HepG2 (cell line): ENCODE results near the gene NTN4. TPM values are rescaled to one million over a fixed set of nuclear protein-coding genes. Genes with fewer than 3 reads are reported as not detected.

Source experiments
- ARNT2 ChIP-seq: sonication (generic); formaldehyde crosslinking; IDR thresholded peaks from 2 replicates; pipeline ENCODE4 v1.8.0; 2022; ENCODE audit warnings: mild to moderate bottlenecking, low read depth, missing genetic modification reagents, moderate library complexity
- RFX5 ChIP-seq: IDR thresholded peaks from 2 replicates; pipeline ENCODE4 v1.6.1; 2011; ENCODE audit warnings: low read depth, low read length, improper control_type of control experiment
- TBP ChIP-seq: sonication (generic); formaldehyde crosslinking; IDR thresholded peaks from 2 replicates; pipeline ENCODE4 v1.5.0; 2020; ENCODE audit warnings: missing genetic modification reagents
- ZNF501 ChIP-seq: sonication (generic); formaldehyde crosslinking; IDR thresholded peaks from 2 replicates; pipeline ENCODE4 v1.5.1; 2020; ENCODE audit warnings: mild to moderate bottlenecking, moderate library complexity, missing genetic modification reagents
- polyA plus RNA-seq, 8 experiments: library from polyadenylated mRNA; depleted of rRNA in 3 of 8; stranded (reverse) in 7 of 8; unstranded in 1 of 8; fragments of >200 nt; fragmentation: Illumina TruSeq in 4 of 8; extraction: Trizol in 4 of 8; gene quantifications; 2 replicates each; pipeline versions ENCODE4 v1.2.1 to v1.2.3, GENCODE V29; 2011 to 2016; ENCODE audit warnings: low read depth in 4 of 8, missing spikeins in 1 of 8, mixed read lengths in 1 of 8; ENCODE audit not compliant: insufficient read depth in 1 of 8
- total RNA-seq, 5 experiments: library from RNA; depleted of rRNA; stranded (reverse); fragments of >200 nt; fragmentation: Illumina TruSeq; extraction: Trizol; gene quantifications; 2 replicates each; pipeline ENCODE4 v1.2.3, GENCODE V29; 2016; ENCODE audit warnings: low read depth in 1 of 5
- TF ChIP-seq, protein P1 (sequence below): sonication (generic); formaldehyde crosslinking; IDR thresholded peaks from 2 replicates; pipeline ENCODE4 v1.5.0; 2020; ENCODE audit warnings: mild to moderate bottlenecking, missing genetic modification reagents
- TF ChIP-seq, protein P2 (sequence below): IDR thresholded peaks from 2 replicates; pipeline ENCODE4 v1.6.1; 2016; ENCODE audit warnings: low read depth

The NTN4 gene
- total and polyA plus RNA-seq, 2 of the 13 experiments (the other 11 are each of a cell fraction or from before 2014, with no cell fraction given): 7.8 to 11.5 TPM

DNA sequence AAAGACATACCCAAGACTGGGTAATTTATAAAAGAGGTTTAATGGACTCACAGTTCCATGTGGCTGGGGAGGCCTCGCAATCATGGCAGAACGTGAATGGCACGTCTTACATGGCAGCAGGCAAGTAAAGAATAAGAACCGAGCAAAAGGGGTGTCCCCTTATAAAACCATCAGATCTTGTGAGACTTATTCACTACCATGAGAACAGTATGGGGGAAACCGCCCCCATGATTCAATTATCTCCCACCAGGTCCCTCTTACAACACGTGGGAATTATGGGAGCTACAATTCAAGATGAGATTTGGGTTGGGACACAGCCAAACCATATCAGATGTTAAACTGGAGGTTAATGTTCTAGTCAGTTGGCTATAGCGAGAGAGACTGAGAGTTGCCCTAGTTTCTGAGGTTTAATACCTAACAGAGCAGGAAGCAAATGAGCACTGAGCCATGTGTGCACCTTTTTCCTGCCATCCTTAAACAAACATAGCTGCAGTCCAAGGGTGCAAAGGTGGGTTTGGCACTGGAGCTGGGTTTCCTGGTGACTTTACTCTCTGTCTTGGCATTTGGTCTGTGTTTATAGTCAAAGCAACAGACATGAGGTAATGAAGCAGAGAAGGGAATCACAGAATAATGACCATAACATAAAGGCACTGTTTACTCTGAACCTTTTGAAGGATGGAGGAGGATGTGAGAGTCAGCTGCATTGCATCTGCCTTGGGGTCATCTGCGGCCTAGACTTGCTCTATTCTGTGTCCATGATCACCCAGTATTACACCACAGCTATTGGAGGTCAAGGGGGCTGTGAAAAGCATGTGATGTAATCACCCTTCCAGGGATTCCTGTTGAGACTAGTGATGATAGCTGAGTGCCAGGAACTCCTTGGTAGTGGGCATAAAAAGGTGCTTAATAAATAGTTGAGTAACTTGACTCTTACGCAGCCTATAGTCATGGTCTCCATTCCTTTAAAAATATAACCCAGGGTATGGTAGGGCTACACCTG is 155.6 kb downstream of the NTN4 start (continued):
- TF ChIP-seq ZNF501 (CRISPR knock-in tag) (peak; percentile 34; the same call in 1 of the 2 replicates), RFX5 (no peak), ARNT2 (CRISPR knock-in tag) (no peak), TBP (CRISPR knock-in tag) (no peak)
- TF ChIP-seq, protein P1, sequence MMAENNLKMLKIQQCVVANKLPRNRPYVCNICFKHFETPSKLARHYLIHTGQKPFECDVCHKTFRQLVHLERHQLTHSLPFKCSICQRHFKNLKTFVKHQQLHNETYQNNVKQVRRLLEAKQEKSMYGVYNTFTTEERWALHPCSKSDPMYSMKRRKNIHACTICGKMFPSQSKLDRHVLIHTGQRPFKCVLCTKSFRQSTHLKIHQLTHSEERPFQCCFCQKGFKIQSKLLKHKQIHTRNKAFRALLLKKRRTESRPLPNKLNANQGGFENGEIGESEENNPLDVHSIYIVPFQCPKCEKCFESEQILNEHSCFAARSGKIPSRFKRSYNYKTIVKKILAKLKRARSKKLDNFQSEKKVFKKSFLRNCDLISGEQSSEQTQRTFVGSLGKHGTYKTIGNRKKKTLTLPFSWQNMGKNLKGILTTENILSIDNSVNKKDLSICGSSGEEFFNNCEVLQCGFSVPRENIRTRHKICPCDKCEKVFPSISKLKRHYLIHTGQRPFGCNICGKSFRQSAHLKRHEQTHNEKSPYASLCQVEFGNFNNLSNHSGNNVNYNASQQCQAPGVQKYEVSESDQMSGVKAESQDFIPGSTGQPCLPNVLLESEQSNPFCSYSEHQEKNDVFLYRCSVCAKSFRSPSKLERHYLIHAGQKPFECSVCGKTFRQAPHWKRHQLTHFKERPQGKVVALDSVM: no peak
- TF ChIP-seq, protein P2, sequence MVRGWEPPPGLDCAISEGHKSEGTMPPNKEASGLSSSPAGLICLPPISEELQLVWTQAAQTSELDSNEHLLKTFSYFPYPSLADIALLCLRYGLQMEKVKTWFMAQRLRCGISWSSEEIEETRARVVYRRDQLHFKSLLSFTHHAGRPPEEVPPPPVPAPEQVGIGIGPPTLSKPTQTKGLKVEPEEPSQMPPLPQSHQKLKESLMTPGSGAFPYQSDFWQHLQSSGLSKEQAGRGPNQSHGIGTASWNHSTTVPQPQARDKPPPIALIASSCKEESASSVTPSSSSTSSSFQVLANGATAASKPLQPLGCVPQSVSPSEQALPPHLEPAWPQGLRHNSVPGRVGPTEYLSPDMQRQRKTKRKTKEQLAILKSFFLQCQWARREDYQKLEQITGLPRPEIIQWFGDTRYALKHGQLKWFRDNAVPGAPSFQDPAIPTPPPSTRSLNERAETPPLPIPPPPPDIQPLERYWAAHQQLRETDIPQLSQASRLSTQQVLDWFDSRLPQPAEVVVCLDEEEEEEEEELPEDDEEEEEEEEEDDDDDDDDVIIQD (CRISPR knock-in tag): peak; percentile 92; the same call in 1 of the 2 replicates
